Neural crest cell (in vitro differentiated cells): Measurements from ENCODE around the gene GLIS1. TPM values are rescaled to one million over a fixed set of nuclear protein-coding genes. Genes with fewer than 3 reads are reported as not detected.

ENCODE experiments used
- DNase-seq: peaks from one replicate; pipeline ENCODE4 v3.0.0; 2021; ENCODE audit warnings: low read depth, mixed read lengths, low spot score
- H3K27ac Mint-ChIP-seq: one replicate; pipeline ENCODE4 v1.8.0; 2021; ENCODE audit warnings: mild to moderate bottlenecking, mixed read lengths; ENCODE audit not compliant: unreplicated experiment
- H3K27me3 Mint-ChIP-seq: 2 replicates; pipeline ENCODE4 v1.8.0; 2021; ENCODE audit warnings: low read depth, mild to moderate bottlenecking, mixed read lengths
- H3K36me3 Mint-ChIP-seq: 2 replicates; pipeline ENCODE4 v1.8.0; 2021; ENCODE audit warnings: low read depth, mild to moderate bottlenecking, mixed read lengths
- H3K4me1 Mint-ChIP-seq: 2 replicates; pipeline ENCODE4 v1.8.0; 2021; ENCODE audit warnings: mixed read lengths
- H3K4me3 Mint-ChIP-seq: one replicate; pipeline ENCODE4 v1.8.0; 2021; ENCODE audit warnings: mild to moderate bottlenecking, mixed read lengths
- H3K9me3 Mint-ChIP-seq: 2 replicates; pipeline ENCODE4 v1.8.0; 2021; ENCODE audit warnings: mixed read lengths
- total RNA-seq: library from RNA; stranded (reverse); gene quantifications from 2 replicates; pipeline ENCODE4 v1.2.1, GENCODE V29; 2021
- TF ChIP-seq, protein P1 (sequence below): fragments of 200-600 bp; sonication (generic); conservative IDR thresholded peaks from 2 replicates; pipeline ENCODE4 v1.5.0; 2021; ENCODE audit warnings: antibody characterized with exemption, mild to moderate bottlenecking

The GLIS1 gene
- total RNA-seq, 1 donor from 2014 or later, result not detected

DNA sequence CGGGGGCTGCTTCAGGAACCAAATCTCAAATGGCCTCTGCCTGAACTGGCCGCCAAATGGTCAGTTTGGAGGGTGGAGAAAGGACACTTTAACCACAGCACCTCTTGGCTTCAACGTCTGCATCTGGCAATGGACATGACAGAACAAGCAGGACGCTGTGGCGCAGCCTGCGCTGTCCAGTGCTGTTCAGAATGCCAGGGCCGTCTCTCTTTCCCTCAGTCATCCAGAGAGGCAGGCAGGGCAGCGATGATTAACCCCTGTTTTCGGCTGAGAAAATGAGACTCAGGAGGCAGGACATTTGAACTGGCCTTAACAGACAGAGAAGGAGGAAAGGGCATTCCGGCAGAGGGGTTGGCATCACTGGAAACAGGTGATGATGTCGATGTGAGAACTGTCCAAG is 48.6 kb downstream of the GLIS1 start:
- TF ChIP-seq, protein P1, sequence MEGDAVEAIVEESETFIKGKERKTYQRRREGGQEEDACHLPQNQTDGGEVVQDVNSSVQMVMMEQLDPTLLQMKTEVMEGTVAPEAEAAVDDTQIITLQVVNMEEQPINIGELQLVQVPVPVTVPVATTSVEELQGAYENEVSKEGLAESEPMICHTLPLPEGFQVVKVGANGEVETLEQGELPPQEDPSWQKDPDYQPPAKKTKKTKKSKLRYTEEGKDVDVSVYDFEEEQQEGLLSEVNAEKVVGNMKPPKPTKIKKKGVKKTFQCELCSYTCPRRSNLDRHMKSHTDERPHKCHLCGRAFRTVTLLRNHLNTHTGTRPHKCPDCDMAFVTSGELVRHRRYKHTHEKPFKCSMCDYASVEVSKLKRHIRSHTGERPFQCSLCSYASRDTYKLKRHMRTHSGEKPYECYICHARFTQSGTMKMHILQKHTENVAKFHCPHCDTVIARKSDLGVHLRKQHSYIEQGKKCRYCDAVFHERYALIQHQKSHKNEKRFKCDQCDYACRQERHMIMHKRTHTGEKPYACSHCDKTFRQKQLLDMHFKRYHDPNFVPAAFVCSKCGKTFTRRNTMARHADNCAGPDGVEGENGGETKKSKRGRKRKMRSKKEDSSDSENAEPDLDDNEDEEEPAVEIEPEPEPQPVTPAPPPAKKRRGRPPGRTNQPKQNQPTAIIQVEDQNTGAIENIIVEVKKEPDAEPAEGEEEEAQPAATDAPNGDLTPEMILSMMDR, result no peak
- H3K4me3 Mint-ChIP-seq, result no peak overlapping the region
- peaks cover 19% of the 10 kb centered on the region for H3K27me3 Mint-ChIP-seq
- H3K9me3 Mint-ChIP-seq, result no peaks in the 10 kb centered on the region
- no peak overlapping the region for H3K27ac Mint-ChIP-seq
- DNase-seq, result no peak
- peaks cover 7% of the 10 kb centered on the region for H3K4me1 Mint-ChIP-seq
- no peaks in the 10 kb centered on the region for H3K36me3 Mint-ChIP-seq

DNA sequence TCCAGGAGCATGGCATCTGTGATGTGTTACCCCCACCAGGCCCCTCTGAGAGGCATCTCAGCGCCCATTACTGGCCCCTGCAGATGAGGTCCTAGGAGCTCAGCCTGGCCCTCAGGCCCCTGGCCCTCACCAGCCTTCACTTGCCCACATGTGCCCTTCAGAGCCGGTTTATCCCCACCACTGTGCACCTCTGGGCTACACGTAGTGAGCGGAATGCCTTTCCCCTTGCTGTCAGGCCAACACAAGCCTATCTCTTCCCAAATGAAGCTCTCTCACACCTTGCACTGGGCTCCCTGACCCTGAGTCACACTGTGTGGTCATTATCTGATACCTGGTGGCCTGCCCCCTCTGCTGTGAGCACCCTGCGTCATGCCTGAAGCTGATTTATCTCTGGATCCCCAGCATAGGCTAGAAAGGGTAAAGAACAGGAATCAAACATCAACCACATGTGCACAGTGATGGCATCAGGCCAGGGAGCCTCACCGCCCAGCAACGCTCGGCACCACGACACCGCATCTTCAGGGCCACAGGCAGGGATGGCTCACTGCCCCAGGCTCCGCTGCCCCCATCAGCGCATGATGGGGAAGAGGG is 49.1 kb downstream of the GLIS1 start:
- Mint-ChIP-seq H3K4me3 (no peak overlapping the region), H3K27ac (peak overlapping the region; percentile 92), H3K4me1 (peaks cover 10% of the 10 kb centered on the region), H3K36me3 (no peaks in the 10 kb centered on the region), H3K27me3 (peaks cover 25% of the 10 kb centered on the region), H3K9me3 (no peaks in the 10 kb centered on the region)
- DNase-seq, result no peak
- TF ChIP-seq, protein P1, result no peak

DNA sequence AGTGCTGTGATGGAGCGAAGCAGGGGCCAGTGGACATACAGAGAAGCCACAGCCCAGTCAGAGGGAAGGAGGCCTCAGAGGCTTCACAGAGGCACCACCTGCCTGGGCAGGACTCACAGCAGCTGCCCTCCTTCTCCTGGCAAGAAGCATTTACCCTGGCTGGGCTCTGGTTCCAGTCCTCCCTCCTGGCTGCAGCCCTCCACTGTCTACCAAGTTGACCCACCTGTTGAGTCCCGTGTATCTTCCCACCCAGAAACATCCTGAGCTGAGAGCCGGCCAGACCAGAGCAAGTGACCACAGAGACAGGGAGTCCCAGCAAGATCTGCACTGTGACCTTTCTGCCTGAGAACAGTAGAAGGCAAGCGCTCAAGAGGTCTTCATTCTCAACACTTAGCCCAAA is 49.7 kb downstream of the GLIS1 start:
- no peaks in the 10 kb centered on the region for H3K36me3 Mint-ChIP-seq
- DNase-seq, result no peak
- no peak overlapping the region for H3K27ac Mint-ChIP-seq
- peaks cover 31% of the 10 kb centered on the region for H3K27me3 Mint-ChIP-seq
- TF ChIP-seq, protein P1, result no peak
- no peaks in the 10 kb centered on the region for H3K9me3 Mint-ChIP-seq
- H3K4me3 Mint-ChIP-seq, result no peak overlapping the region
- H3K4me1 Mint-ChIP-seq, result peaks cover 10% of the 10 kb centered on the region

DNA sequence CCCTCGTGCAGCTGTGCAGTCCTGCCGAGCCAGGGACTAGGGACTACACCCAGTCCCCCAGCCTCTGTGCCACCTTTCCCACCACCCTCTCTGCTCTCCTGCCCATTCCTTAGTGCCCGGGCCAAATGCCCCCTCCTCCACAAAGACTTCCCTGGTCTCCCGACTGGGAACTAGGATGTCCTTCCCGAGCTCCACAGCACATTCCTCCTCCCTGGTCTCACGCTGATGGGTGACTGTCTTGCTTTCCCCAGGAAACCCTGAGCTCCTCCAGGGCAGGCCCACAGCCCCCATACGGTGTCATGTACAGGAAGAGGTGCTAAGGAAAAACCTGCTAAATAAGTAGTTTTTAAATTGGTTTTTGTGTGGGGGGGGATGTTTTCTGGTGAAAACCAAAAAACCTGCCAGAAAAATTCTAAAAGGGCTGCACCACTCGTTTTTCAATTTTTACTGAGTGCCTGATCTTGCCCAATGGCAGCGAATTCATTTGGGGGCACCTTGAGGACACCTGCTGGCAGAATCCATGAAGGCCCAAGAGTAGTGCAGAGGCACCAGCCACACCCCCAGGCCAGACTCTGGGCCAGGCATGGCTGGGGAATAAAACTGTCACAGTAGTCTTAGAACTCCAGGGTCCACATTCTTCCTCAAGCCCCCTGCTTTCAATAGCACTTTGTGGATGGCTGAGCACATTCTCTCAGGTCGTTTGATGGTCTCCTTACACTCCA is 50.4 kb downstream of the GLIS1 start:
- no peak for DNase-seq
- no peak overlapping the region for H3K4me3 Mint-ChIP-seq
- peaks cover 35% of the 10 kb centered on the region for H3K27me3 Mint-ChIP-seq
- H3K4me1 Mint-ChIP-seq, result peaks cover 10% of the 10 kb centered on the region
- H3K36me3 Mint-ChIP-seq, result no peaks in the 10 kb centered on the region
- TF ChIP-seq, protein P1, result no peak
- H3K27ac Mint-ChIP-seq, result no peak overlapping the region
- no peaks in the 10 kb centered on the region for H3K9me3 Mint-ChIP-seq

DNA sequence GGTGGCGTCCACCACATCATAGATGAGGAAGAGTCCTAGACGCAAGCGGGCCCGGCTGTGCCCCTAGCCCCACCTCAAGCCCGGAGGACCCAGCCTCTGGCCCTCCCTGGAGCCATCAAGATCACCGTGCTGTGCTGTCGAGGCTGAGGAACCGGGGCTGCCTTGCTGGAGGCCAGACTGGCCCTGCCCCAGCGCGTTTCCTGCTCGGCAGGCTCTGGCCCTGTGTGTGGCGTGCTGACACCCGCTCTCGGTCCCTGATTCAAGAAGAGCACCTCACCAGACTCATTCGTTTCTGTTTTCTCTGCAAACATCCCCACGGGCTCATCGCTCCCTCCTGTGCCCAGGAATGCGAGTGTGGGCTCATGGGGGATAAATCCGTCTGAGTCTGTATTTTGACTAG is 51.1 kb downstream of the GLIS1 start:
- no peak overlapping the region for H3K4me3 Mint-ChIP-seq

More for the DNA sequence above, 51.1 kb downstream of the GLIS1 start:
- Mint-ChIP-seq H3K27ac (no peak overlapping the region), H3K36me3 (no peaks in the 10 kb centered on the region), H3K9me3 (no peaks in the 10 kb centered on the region), H3K27me3 (peaks cover 36% of the 10 kb centered on the region), H3K4me1 (peaks cover 10% of the 10 kb centered on the region)
- TF ChIP-seq, protein P1, result no peak
- no peak for DNase-seq
